NCI-H2227 (cell line): ENCODE results near the gene KCNV2.

Experiments
- DNase-seq: peaks from one replicate; lab custom pipeline; 2025; ENCODE audit not compliant: unreplicated experiment; lab: John Stamatoyannopoulos, UW

KCNV2 gene

GRCh38 chr9:2758162-2758897 is 41.0 kb downstream of the KCNV2 start:
- DNase-seq = no peak

GRCh38 chr9:2758898-2759510 is 41.7 kb downstream of the KCNV2 start:
- DNase-seq = no peak

DNA sequence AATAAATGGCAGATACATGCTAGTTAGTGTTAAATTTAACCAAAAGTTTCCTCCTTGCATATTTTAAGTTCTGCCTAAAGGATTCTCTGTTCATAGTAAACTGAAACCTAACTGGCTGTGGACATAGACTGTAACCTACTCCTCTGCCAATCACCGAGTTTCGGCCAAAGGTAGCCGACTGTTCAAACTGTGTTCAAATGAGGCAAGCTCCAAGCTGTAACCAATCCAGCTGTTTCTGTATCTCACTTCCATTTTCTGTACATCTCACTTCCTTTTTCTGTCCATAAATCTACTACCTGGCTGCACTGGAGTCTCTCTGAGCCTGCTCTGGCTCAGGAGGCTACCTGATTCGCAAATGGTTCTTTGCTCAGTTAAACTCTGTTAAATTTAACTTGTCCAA is 44.1 kb downstream of the KCNV2 start:
- no peak for DNase-seq

DNA sequence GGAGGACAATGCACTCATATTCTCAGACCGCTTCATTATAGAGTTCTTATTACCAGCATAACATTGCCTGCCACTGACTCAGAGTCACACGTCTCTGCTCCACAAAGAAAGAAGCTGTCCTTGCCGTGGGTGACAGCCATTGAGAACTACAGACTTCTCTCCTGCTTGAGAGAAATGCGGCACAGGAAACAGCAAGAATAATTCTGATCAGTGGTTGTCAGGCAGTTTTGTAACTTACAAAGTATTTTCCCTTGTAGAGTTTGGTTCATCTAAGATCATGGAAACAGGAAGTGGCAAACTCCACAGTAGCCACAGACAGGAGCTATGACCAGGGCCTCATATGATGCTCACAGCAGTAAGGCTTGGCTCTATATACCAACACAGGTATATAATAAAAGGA is 47.0 kb downstream of the KCNV2 start:
- no peak for DNase-seq

DNA sequence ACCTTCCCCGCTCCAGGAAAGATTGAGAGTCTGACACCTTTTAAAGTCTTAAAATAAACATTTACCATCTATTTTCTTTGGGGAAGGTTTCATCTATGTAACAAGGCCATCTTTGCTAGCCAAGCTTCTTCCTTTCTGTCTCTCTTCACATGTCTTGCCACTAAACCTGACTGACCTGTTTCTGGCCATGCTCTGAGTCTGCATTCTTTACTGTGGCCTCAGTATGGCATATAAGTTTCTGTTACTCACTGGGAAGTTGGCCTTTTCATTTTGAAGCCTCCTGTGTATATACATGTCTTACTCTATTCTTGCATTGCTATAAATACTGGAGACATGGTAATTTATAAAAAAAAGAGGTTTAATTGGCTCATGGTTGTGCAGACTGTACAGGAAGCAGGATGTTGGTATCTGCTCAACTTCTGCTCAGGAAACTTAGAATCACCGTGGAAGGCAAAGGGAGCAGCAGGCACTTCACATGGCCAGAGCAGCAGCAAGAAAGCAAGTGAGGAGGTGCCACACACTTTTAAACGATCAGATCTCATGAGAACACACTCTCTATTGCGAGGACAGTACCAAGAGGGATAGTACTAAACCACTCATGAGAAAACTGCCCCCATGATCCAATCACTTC is 48.1 kb downstream of the KCNV2 start:
- DNase-seq = no peak

DNA sequence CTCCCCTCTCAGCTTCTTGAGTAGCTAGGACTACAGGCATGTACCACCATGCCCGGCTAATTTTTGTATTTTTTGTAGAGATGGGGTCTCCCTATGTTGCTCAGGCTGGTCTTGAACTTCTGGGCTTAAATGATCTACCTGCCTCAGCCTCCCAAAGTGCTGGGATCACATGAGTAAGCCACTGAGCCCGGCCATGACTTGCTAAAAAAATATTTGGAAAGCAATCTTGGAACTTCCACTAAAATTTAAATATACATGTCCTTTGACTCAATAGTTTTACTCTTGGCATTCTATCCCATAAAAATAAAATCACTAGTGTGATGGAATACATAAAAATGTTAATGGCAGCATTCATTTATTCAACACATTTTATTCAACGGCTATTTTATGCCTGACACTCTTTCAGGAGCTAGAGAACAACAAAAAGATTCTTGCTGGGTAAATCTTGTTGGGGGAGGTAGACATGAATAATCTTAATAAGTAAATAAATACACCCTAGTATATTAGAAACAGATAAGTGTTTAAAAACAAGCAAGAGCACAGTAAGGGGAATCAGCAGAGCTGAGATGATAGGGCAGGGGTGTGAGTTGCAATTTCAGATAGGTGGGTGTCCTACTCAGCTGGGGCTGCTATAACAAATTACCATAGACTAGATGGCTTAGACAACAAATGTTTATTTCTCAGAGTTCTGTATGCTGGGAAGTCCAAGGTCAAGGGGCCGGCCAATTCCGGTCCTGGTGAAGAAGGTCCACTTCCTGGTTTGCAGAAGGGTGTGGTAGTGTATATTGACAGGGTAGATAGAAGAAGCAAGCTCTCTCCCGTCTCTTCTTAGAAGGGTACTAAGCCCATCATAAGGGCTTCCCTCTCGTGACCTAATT is 50.7 kb downstream of the KCNV2 start:
- no peak for DNase-seq

DNA sequence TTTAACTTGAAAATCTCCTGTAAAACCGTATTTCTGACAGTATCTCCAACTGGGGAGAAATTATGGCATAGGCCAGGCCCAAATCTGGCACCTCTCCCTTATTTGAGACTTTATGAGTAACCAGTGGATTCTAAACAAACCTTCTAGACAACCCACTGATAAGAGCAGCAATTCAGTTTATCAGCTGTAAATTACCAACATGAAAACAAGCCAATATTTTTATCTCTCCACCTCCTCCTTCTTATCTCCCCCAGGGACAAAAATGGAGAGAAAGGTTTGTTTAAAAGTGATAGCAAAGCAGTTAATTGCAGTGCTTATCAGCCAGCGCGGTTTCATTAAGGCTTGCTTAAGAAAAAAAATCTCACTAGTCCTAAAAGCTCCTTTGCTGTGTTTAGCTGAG is 53.8 kb downstream of the KCNV2 start:
- DNase-seq = no peak

- no peak for DNase-seq
Observed at GRCh38 chr9:2771661-2772060, 54.4 kb downstream of the KCNV2 start.

GRCh38 chr9:2777454-2777853 is 60.1 kb downstream of the KCNV2 start:
- DNase-seq = no peak

DNA sequence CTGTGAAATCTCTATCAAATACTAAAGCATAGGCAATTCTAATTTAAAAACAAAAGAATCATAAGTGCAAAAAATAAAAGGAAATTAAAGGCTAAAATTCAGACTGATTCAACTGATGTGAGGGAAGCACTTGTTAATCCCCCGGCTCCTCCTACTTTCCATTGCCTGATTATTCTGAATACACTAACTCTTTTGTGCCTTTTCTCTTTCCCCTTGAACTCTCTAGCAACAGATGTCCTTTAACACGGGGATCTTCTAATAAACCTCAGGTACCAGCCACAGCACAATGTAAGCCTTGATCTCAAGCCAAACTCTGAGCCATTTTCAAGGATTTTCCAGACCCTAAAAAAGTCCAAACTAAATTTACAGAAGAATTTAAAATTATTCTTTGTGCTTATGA is 61.5 kb downstream of the KCNV2 start:
- no peak for DNase-seq
